Ascending aorta (tissue), 2 donors: ENCODE data around the gene SORCS1. TPM values are rescaled to one million over a fixed set of nuclear protein-coding genes. Genes with fewer than 3 reads are reported as not detected.

Experiments used
- DNase-seq, 2 donors: peaks; one replicate each; pipeline ENCODE4 v3.0.0-alpha.2; 2019; ENCODE audit warnings: low spot score in 2 of 2
- H3K27ac ChIP-seq, 2 donors: fragments of 200-600 bp; sonication (generic); one replicate each; pipeline ENCODE4 v1.5.1; 2016 to 2017; ENCODE audit warnings: mild to moderate bottlenecking in 1 of 2
- H3K27me3 ChIP-seq: fragments of 200-600 bp; sonication (generic); one replicate; pipeline ENCODE4 v1.5.1; 2017
- H3K36me3 ChIP-seq, 2 donors: fragments of 200-600 bp; sonication (generic); one replicate each; pipeline ENCODE4 v1.5.1; 2016
- H3K4me1 ChIP-seq, 2 donors: fragments of 200-600 bp; sonication (generic); one replicate each; pipeline ENCODE4 v1.5.1; 2016 to 2017; ENCODE audit warnings: mild to moderate bottlenecking in 1 of 2
- H3K4me3 ChIP-seq, 2 donors: fragments of 200-600 bp; sonication (generic); one replicate each; pipeline ENCODE4 v1.5.1; 2016 to 2017; ENCODE audit warnings: mild to moderate bottlenecking in 1 of 2
- H3K9me3 ChIP-seq, 2 donors: fragments of 200-600 bp; sonication (generic); one replicate each; pipeline ENCODE4 v1.5.1; 2016
- CTCF ChIP-seq, 3 experiments: fragments of 200-600 bp in 2 of 3; fragments of 450-650 bp in 1 of 3; sonication (generic) in 2 of 3; IDR thresholded peaks; one replicate each; pipeline ENCODE4 v1.5.1; 2016 to 2019; ENCODE audit warnings: antibody characterized with exemption in 3 of 3, mild to moderate bottlenecking in 1 of 3, moderate library complexity in 1 of 3
- intact Hi-C: fragments of 100-400 bp; cut with DNase I; formaldehyde crosslinking; loops from one replicate; pipeline ENCODE4 v1.15.1; 2023
- total RNA-seq: library from RNA; depleted of rRNA; stranded (reverse); fragments of >200 nt; gene quantifications from one replicate; pipeline ENCODE4 v1.1.0, GENCODE V29; 2016

Gene SORCS1
- total RNA-seq, 1 donor from 2014 or later, result not detected

GRCh38 chr10:107104026-107104652 is 60.4 kb downstream of the SORCS1 start:
- no peaks in the 10 kb centered on the region for H3K4me1 ChIP-seq
- intact Hi-C loops, result no loop called here
- H3K4me3 ChIP-seq, result no peak overlapping the region
- no peak overlapping the region for H3K27ac ChIP-seq
- no peak for DNase-seq
- H3K9me3 ChIP-seq, result peaks cover 2 to 5% of the 10 kb centered on the region in 2 donors
- no peaks in the 10 kb centered on the region for H3K36me3 ChIP-seq
- no peaks in the 10 kb centered on the region for H3K27me3 ChIP-seq
- no peak for TF ChIP-seq CTCF (IDR thresholded peaks at IDR 0.05)

- TF ChIP-seq CTCF (IDR thresholded peaks at IDR 0.05), result no peak
- DNase-seq, result no peak
- Histone ChIP-seq H3K27ac (no peak overlapping the region), H3K27me3 (no peaks in the 10 kb centered on the region), H3K4me1 (no peaks in the 10 kb centered on the region), H3K9me3 (no peaks in the 10 kb centered on the region), H3K4me3 (no peak overlapping the region), H3K36me3 (no peaks in the 10 kb centered on the region)
- intact Hi-C loops, result no loop called here
Measured at GRCh38 chr10:107103174-107104025, 61.1 kb downstream of the SORCS1 start.

- Histone ChIP-seq H3K4me1 (no peaks in the 10 kb centered on the region), H3K36me3 (no peaks in the 10 kb centered on the region), H3K4me3 (no peak overlapping the region), H3K9me3 (no peaks in the 10 kb centered on the region), H3K27ac (no peak overlapping the region), H3K27me3 (no peaks in the 10 kb centered on the region)
- no peak for TF ChIP-seq CTCF (IDR thresholded peaks at IDR 0.05)
- intact Hi-C loops, result no loop called here
- DNase-seq, result no peak
Measured at GRCh38 chr10:107098326-107098725, 66.2 kb downstream of the SORCS1 start.

- Histone ChIP-seq H3K36me3 (no peaks in the 10 kb centered on the region), H3K27me3 (no peaks in the 10 kb centered on the region), H3K9me3 (no peaks in the 10 kb centered on the region), H3K4me1 (no peaks in the 10 kb centered on the region), H3K27ac (no peak overlapping the region), H3K4me3 (no peak overlapping the region)
- no peak for TF ChIP-seq CTCF (IDR thresholded peaks at IDR 0.05)
- intact Hi-C loops, result no loop called here
- DNase-seq, result no peak
Measured at GRCh38 chr10:107094824-107095522, 69.5 kb downstream of the SORCS1 start.

- Histone ChIP-seq H3K27ac (no peak overlapping the region), H3K27me3 (no peaks in the 10 kb centered on the region), H3K4me1 (no peaks in the 10 kb centered on the region), H3K9me3 (no peaks in the 10 kb centered on the region), H3K36me3 (no peaks in the 10 kb centered on the region), H3K4me3 (no peak overlapping the region)
- DNase-seq, result no peak
- no peak for TF ChIP-seq CTCF (IDR thresholded peaks at IDR 0.05)
- intact Hi-C loops, result no loop called here
Measured at GRCh38 chr10:107092321-107092720, 72.2 kb downstream of the SORCS1 start.
